IMR-90 (cell line): ENCODE measurements around the gene CAMTA1.

Source experiments
- BHLHE40 ChIP-seq: fragments of 150-350 bp; IDR thresholded peaks from 2 replicates; pipeline ENCODE4 v1.6.1; 2016; ENCODE audit warnings: mild to moderate bottlenecking, low read depth, low read length
- CTCF ChIP-seq: conservative IDR thresholded peaks from 2 replicates; pipeline ENCODE4 v1.5.1; 2012; ENCODE audit warnings: mild to moderate bottlenecking, low read depth, low read length, improper control_type of control experiment
- POLR2A ChIP-seq: IDR thresholded peaks from 2 replicates; pipeline ENCODE4 v1.6.1; 2012; ENCODE audit warnings: mild to moderate bottlenecking, low read depth, low read length
- SMC3 ChIP-seq: fragments of 150-350 bp; IDR thresholded peaks from 2 replicates; pipeline ENCODE4 v1.6.1; 2016; ENCODE audit warnings: low read depth, mild to moderate bottlenecking, antibody characterized with exemption, low read length, moderate library complexity

- TF ChIP-seq POLR2A (no peak), BHLHE40 (no peak), CTCF (peak; percentile 65), SMC3 (peak; percentile 59)
Measured at GRCh38 chr1:6794164-6794563, 8.9 kb downstream of the CAMTA1 start.
